ENCODE measurements around the gene ADAMTS3. TPM values are rescaled to one million over a fixed set of nuclear protein-coding genes. Genes with fewer than 3 reads are reported as not detected.

ADAMTS3 gene
- total RNA-seq, 2 experiments from 2014 or later = not detected

- no peak overlapping the region for H3K4me3 ChIP-seq (ENCODE audit: low read depth, low read length, poor library complexity, severe bottlenecking)
- no peak for DNase-seq (ENCODE audit: low spot score)
- H3K79me2 ChIP-seq (ENCODE audit: insufficient read depth, low read depth, low read length) = no peaks in the 10 kb centered on the region
- no peak overlapping the region for H3K27ac ChIP-seq (ENCODE audit: low read depth, low read length, poor library complexity, severe bottlenecking)
- intact Hi-C loops (cut with micrococcal nuclease; ENCODE audit: unreplicated experiment) = no loop called here
- H3K9me3 ChIP-seq (ENCODE audit: low read length) = no peaks in the 10 kb centered on the region
- H3K36me3 ChIP-seq (ENCODE audit: insufficient read depth, low read length) = no peaks in the 10 kb centered on the region
- CTCF ChIA-PET (ENCODE audit: unreplicated experiment) = no interaction called here
- no peak for TF ChIP-seq CTCF (conservative IDR thresholded peaks at IDR 0.05; ENCODE audit: low read length)
- no peak for TF ChIP-seq EZH2phosphoT487 (IDR thresholded peaks at IDR 0.05; ENCODE audit: borderline replicate concordance, low read depth, low read length)
- no TSS peak for BruUV-seq (replicated peaks)
- H3K4me2 ChIP-seq (ENCODE audit: low read length) = no peak overlapping the region
- H2AFZ ChIP-seq (ENCODE audit: low read length) = no peak overlapping the region
- H3K9me2 ChIP-seq (ENCODE audit: insufficient read depth, low read length) = no peaks in the 10 kb centered on the region
- H4K20me1 ChIP-seq (ENCODE audit: insufficient read depth, low read length) = no peaks in the 10 kb centered on the region
- no peaks in the 10 kb centered on the region for H3K4me1 ChIP-seq (ENCODE audit: insufficient read depth, low read length, poor library complexity, severe bottlenecking)
- POLR2A ChIA-PET = interaction anchor here (1.5 kb wide), 1 partner anchor 13 kb away, joined by 3 read pairs; no protein-coding TSS in a partner anchor
Observed at GRCh38 chr4:72305080-72305479, 263.9 kb downstream of the ADAMTS3 start.

GRCh38 chr4:72302981-72303704, 265.9 kb downstream of the ADAMTS3 start:
- Histone ChIP-seq H3K9me3 (ENCODE audit: low read length) (no peaks in the 10 kb centered on the region), H3K4me2 (ENCODE audit: low read length) (no peak overlapping the region), H4K20me1 (ENCODE audit: insufficient read depth, low read length) (no peaks in the 10 kb centered on the region), H2AFZ (ENCODE audit: low read length) (no peak overlapping the region), H3K4me3 (ENCODE audit: low read depth, low read length, poor library complexity, severe bottlenecking) (no peak overlapping the region), H3K36me3 (ENCODE audit: insufficient read depth, low read length) (no peaks in the 10 kb centered on the region), H3K27ac (ENCODE audit: low read depth, low read length, poor library complexity, severe bottlenecking) (no peak overlapping the region), H3K9me2 (ENCODE audit: insufficient read depth, low read length) (no peaks in the 10 kb centered on the region), H3K79me2 (ENCODE audit: insufficient read depth, low read depth, low read length) (no peaks in the 10 kb centered on the region), H3K4me1 (ENCODE audit: insufficient read depth, low read length, poor library complexity, severe bottlenecking) (no peaks in the 10 kb centered on the region)
- ChIA-PET POLR2A (no interaction called here), CTCF (ENCODE audit: unreplicated experiment) (no interaction called here)
- no TSS peak for BruUV-seq (replicated peaks)
- TF ChIP-seq EZH2phosphoT487 (IDR thresholded peaks at IDR 0.05; ENCODE audit: borderline replicate concordance, low read depth, low read length) (no peak), CTCF (conservative IDR thresholded peaks at IDR 0.05; ENCODE audit: low read length) (peak; percentile 89)
- intact Hi-C loops (cut with micrococcal nuclease; ENCODE audit: unreplicated experiment) = no loop called here
- DNase-seq (ENCODE audit: low spot score) = peak; percentile 52

GRCh38 chr4:72301759-72302158, 267.3 kb downstream of the ADAMTS3 start:
- Histone ChIP-seq H4K20me1 (ENCODE audit: insufficient read depth, low read length) (no peaks in the 10 kb centered on the region), H3K36me3 (ENCODE audit: insufficient read depth, low read length) (no peaks in the 10 kb centered on the region), H3K9me2 (ENCODE audit: insufficient read depth, low read length) (no peaks in the 10 kb centered on the region), H3K4me3 (ENCODE audit: low read depth, low read length, poor library complexity, severe bottlenecking) (no peak overlapping the region), H3K4me2 (ENCODE audit: low read length) (no peak overlapping the region), H3K9me3 (ENCODE audit: low read length) (no peaks in the 10 kb centered on the region), H3K27ac (ENCODE audit: low read depth, low read length, poor library complexity, severe bottlenecking) (no peak overlapping the region), H3K4me1 (ENCODE audit: insufficient read depth, low read length, poor library complexity, severe bottlenecking) (no peaks in the 10 kb centered on the region), H3K79me2 (ENCODE audit: insufficient read depth, low read depth, low read length) (no peaks in the 10 kb centered on the region), H2AFZ (ENCODE audit: low read length) (no peak overlapping the region)
- DNase-seq (ENCODE audit: low spot score) = no peak
- intact Hi-C loops (cut with micrococcal nuclease; ENCODE audit: unreplicated experiment) = no loop called here
- BruUV-seq (replicated peaks) = no TSS peak
- ChIA-PET POLR2A (interaction anchor here (0.5 kb wide), 1 partner anchor 70 kb away, joined by 4 read pairs; no protein-coding TSS in a partner anchor), CTCF (ENCODE audit: unreplicated experiment) (no interaction called here)
- TF ChIP-seq CTCF (conservative IDR thresholded peaks at IDR 0.05; ENCODE audit: low read length) = no peak
- TF ChIP-seq EZH2phosphoT487 (IDR thresholded peaks at IDR 0.05; ENCODE audit: borderline replicate concordance, low read depth, low read length) = no peak

Data from OCI-LY7 (cell line).